T-helper 1 cell treated with Interleukin-12 subunit alpha and Interleukin-12 subunit beta and Interleukin-4 antibody, amounts not matched to agents 30 ng/mL and 1 ng/mL, for 36 hours (primary cell): ENCODE results near the gene ERICH6. TPM values are rescaled to one million over a fixed set of nuclear protein-coding genes. Genes with fewer than 3 reads are reported as not detected.

Experiments used
- intact Hi-C: fragments of 100-400 bp; cut with micrococcal nuclease; formaldehyde crosslinking; loops from one replicate; pipeline ENCODE4 v1.15.1; 2024
- total RNA-seq: library from RNA; stranded (reverse); gene quantifications from 2 replicates; pipeline ENCODE4 v1.2.3, GENCODE V29; 2022

Gene ERICH6
- total RNA-seq: not detected in 2 replicates

DNA sequence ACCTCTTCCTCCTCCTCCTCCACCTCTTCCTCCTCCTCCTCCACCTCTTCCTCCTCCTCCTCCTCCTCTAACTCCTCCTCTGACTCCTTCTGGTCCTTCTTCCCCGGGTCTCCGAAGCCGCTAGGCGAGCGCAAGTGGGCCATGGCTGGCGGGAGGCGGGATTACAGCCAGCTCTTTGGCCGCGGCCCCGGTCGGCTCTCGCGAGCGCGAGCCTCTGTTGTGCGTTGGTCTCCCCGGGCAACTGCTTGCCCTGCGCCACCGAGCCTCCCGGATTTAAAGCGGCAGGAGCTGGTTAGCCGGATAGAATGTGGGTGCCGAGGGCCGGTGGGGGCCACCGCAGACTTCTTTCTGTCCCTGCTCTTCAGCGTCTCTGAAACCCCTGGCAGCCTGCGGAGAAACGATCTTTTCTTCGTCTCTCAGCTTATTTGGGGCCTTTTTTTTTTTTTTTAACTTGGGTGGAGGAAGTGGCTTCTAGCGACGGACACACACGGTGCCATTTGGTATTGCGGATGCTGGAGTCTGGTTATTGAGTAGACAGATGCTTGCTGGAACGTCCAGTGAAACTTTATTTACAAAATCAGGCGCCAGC is at the start of gene ERICH6:
Gene ERICH6, minus strand, starts transcription at position 165 of the 589 bp plus-strand sequence. Its CDS starts 22 bp downstream, at position 143.
- intact Hi-C loops: loop anchor here (1.0 to 5.0 kb wide), 12 partner anchors 17 to 1617 kb away; partner anchors contain the start of genes EIF2A, HLTF, SELENOT and SERP1

DNA sequence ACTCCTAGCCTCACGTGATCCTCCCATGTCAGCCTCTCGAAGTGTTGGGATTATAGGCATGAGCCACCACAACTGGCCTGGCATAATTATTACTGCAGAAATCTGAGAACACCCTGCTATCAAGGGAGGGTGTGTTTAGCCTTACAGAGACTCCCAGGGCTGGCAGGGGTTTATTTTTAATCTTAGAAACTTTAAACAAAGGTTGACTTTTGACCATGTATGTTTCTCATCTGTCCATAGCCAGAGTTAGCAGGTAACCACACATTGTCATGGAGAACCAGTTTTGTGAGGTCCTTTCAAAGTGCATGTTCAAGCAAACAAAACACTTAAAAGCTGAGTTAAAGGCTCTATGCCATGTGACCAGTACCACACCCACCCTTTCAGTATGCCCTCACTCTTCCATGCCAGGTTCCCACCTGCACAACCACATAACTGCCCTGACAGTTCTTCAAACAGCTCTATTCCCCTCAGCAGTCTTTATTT is 48.1 kb upstream of the ERICH6 start:
- intact Hi-C loops: loop anchor here (1.0 kb wide), 2 partner anchors 8 to 13 kb away; no protein-coding TSS in a partner anchor

DNA sequence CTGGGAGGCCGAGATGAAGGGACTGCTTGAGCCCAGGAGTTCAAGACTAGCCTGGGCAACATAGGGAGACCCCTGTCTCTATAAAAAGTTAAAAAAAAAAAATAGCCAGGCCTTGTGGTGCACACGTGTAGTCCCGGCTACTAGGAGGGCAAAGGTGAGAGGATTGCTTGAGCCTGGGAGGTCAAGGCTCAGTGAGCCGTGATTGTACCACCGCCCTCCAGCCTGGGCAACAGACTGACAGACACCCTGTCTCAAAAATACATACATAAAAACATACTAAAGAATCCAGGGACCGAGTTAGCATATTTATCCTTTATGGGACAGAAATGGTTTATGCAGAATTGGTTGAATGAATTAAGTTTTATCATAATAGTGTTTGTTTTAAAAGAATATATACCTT is 45.5 kb upstream of the ERICH6 start:
- intact Hi-C loops: no loop called here

DNA sequence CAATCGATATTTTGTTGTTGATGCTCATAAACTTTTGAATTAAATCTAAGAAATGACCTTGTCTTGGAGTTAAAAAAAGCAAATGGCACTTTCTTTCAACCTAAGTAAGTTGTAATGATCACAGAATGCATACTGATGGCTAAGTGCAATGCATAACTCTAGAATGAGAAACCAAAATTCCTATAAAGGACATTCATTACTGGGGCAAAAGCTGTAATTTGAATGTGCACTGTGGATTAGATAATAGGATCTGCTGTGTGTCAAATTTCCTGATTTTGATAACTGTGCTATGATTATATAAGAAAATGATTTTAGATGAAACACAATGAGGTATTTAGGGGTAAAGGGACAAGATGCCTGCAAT is 44.9 kb upstream of the ERICH6 start:
- intact Hi-C loops: no loop called here

DNA sequence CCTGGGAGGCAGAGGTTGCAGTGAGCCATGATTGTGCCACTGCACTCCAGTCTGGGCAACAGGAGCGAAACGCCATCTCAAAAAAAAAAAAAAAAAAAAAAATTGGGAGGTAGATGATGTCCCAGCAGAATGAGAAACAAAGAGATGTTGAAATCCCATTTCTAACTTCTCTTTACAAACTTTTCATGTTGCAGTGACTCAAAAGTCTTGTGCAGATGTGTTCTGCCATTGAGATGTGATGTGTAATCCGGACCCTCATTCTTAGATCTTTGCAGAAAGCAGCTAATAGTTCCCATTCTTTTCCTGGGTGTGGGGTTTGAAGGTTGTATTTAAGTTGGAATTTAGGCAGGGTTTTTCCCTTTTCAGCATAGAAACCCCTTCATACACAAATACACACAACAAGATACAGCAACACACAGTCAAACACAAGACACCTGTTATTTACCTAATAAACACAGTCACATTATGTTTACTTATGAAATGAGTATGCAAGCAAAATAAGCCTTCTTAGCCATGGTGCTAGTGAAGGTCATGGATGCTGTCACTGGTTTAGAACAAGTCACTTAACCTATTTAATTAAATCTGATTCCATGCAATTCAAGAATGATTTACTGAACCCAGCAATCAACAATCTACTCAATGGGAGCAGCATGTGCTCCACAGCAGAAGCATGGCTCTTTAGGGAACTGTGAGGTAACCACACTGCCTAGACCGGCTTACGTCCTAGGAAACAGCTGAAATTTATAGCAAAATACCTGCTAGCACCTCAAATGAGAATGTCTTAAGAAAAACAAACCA is 44.4 kb upstream of the ERICH6 start:
- intact Hi-C loops: no loop called here

DNA sequence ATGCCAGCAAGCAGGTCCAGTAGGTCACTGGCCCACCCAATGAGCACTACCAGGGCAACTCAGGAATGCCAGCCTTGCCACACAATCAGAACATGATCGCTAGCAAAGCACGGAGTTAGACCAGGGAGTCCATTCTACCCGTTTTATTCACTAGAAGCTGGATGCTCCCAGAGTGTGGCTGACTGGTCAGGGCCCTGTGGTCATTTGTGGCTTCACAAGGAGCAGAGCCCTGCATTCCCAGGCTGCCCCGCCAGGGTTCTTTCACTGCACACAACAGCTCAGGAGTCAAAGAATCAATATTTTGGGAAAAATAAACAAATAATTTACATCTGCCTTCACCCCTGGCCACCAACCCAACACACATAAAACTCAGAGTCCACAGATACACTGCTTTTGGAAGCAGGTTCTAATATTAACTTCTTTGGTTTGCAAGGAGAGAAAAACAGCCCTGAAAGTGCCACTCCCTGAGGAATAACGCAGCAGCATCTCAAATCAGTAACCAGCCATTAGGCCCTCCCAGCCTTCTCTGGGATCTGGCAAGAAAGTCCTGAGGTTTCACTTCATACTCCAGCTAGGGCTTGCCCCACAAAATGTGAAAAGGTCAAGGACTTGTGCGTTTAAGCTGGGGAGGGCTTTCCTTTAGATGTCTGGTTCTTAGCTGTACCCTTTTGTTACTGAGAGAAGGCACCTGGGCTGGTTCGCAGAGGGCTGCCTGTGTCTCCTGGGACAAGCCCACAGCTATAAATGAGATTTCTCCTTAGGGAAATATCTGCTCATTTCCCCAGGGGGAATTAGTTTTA is 43.3 kb upstream of the ERICH6 start:
- intact Hi-C loops: no loop called here

DNA sequence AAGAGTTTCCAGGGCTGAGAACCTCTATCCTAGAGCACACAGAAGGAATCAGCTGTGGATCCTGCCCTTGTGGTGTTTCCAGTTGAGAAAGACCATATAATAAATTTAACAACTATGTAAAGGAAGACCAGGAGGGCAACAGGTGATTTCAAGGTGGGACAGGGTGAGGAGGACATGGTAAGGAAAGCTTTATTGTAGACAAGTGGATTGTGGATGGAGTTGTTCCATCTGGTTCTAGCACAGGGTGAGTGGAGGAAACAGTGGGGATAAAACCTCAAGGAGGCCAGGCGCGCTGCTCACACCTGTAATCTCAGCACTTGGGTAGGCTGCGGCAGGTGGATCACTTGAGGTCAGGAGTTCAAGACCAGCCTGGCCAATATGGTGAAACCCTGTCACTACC is 42.1 kb upstream of the ERICH6 start:
- intact Hi-C loops: no loop called here

DNA sequence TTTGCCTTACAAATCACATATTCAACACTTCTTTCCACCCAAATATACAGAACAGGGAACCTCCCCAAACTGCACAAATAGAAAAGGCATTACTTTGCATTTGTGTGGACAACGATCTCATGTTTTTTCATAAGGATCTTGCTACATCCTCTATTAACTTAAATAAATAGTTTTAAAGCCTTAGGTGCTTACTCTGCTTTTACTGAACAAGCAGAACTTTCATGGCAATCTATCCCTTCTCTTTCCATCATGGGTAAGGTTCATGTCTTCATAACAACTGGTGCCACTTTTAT is 41.1 kb upstream of the ERICH6 start:
- intact Hi-C loops: no loop called here

DNA sequence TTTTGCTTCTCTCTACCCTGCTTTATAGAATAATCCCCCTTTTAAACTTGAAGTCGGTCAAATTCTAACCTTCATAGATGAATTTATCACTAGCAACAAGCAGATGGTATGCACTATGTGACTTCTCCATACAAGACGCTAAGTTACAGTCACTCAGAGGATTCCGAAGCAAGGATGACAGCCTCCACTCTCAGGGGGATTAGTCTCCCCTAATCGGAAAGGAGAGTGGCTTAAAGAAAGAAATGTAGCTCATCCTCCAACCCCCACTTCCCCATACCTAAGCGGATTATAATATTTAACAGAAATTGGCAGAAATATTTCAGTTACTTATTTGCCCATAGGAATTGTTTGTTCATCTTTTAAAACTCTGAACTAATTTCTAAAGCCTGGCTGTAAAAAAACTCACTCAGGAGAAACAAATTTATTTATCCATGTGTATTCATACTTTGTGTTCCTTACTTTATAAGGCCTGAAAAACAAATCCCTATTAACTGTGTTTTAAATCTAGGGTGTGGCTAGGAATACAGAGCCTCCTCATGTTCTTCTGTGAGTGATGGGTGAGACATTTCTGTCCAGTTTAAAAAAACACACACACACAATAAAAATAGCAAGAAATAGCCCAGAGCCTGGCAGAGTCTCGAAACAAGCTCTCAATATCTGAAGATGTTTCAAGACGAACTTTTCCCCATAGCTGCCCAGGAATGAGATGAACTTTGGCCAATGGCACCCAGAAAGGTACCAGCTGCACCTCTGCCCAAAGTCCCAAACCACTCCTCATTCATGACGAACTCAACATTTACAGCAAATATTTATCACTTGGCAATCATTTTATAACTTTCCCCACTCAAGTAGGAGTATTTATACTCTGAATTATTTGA is 40.6 kb upstream of the ERICH6 start:
- intact Hi-C loops: no loop called here

DNA sequence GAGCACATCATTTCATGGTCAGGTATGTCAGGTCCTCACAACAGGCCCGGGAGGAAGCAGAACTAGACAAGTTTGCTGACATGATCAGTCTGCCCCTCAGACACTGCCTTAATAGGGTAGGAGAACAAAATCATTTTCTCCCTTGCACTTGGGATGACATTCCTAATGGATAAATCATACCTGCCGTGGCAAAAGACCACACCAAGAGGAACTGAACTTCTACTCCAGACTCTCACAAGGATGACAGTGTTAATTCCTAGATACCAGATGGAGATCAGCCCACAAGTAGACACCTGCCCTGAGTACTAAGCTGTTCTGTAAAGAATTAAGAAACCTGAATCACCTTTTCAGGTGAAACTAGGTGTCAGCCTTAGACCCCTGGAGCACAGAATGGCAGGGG is 39.8 kb upstream of the ERICH6 start:
- intact Hi-C loops: no loop called here

DNA sequence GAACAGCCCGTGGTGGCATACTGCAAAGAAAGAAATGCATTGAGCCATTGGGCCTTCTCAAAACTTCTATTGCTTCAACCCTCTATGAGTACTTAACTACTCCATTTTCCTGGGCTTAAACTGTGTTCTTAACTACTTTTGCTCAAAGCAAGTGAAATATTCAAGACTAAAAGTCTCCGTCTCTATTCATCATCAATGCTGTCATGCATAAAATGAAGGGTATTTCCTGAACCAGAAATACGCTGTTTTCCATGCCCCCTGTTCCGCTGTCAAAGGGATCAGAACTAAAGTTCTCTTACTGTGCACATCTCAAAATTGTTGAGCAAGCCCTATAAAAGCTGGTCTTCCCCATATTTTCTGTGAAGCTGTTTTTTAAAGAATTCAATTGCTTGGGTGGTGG is 39.0 kb upstream of the ERICH6 start:
- intact Hi-C loops: no loop called here

DNA sequence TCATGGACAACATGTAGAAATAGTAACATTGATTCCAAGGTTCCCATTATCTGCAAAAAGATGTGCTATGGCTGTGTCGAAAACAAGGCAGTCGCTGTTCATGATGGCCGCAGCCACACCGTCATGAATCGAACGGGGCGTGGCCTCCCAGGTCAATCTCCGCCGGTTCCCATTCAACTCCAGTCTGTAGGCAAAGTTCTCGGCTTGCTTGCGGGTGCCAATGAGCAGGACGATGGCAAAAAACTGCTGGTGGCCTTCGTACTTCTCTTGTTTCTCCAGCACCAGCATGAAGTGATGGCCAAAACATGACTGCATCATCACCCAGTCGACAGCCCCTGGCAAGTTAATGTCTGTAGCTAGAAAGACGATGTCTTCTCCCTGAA is 38.4 kb upstream of the ERICH6 start:
- intact Hi-C loops: no loop called here

DNA sequence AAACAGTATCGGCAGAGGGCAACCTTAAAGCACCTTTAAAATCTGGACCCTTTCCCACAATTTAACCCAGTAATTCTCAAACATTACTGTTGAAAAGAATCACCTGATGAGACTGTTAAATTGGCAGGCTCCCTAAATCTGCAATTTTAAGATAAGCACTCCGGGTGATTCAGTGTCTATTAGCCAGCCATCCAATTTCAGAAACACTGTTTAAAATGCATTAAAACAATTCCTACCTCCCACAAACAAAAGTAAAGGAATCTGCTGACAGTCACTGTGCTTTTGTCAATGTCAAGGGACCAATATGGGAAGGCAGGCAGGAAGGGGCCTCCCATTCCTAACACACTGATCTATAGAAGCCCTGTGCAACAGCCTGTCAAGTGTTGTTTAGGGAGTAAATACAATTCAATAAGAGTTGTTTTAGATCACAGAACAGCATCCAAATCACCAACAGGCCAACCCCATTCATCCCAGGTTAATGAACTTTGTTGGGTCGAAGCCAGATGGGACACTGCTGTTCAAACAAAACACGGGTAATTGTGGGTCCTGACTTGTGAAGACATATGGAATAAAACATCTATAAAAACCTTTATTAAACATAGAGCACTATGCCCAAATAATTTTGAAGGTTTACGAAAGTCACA is 37.9 kb upstream of the ERICH6 start:
- intact Hi-C loops: no loop called here

DNA sequence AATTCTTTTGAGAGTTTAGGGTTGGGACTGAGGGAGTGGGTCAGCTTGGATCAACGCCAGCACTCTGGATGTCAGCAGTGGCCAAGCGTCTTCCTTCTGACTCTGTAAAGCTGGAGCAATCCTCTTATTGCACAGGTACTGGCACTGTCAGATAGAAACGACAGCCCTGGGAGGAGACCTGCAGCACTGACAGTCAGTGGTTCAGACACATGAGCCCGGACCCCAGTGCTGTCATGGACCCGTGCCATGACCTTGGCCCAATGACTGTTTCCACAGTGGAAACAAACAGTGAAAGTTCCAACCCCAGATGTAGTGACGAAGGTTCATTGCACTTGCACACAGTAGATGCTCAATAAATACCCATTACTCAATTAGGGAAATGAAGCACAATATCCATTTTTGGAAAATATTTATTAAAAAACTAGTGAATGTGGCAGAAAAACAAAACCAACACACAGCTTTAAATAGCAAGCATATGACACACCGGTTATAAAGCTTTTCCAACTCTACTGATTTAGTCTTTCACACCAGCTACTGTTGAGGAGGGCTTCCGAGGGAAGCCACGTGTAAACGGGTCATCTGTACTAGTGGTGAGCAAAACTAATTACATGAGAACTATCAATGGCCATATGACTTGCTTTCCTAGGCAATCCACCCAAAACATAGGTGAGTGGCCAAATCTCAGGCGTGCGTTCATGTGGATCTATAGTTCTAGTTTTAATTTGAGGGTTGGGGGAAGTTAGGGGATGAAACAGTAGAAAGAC is 37.2 kb upstream of the ERICH6 start:
- intact Hi-C loops: no loop called here

DNA sequence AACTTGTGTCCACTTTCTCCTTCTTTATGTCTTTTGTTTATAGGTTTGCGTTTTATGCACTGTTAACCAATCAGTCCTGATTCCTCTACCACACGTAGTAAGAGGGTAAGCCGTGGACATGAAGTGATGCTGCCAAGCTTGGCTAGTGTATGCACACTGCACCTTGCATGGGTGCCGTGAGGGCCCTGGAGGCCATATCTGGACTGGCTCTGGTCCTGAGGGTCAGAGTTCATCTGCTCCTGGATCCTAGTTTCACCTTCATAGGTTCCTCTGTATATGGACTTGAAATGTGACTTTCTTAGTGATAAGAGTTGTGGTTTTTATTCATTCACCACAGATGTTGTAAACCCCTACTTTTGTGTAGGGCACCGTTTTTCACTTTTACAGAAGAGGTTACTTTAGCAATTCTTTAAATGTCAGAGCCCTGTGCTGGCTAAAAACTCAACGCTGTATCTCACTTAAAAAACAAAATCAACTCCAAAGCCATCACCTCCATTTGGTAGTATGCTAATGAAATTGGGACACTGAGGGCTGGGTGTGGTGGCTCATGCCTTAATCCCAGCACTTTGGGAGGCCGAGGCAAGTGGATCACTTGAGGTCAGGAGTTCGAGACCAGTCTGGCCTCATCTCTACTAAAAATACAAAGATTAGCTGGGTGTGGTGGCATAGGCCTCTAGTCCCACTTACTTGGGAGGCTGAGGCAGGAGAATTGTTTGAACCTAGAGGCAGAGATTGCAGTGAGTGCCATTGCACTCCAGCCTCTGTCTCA is 36.3 kb upstream of the ERICH6 start:
- intact Hi-C loops: loop anchor here (1.0 kb wide), 4 partner anchors 11 to 44 kb away; no protein-coding TSS in a partner anchor

DNA sequence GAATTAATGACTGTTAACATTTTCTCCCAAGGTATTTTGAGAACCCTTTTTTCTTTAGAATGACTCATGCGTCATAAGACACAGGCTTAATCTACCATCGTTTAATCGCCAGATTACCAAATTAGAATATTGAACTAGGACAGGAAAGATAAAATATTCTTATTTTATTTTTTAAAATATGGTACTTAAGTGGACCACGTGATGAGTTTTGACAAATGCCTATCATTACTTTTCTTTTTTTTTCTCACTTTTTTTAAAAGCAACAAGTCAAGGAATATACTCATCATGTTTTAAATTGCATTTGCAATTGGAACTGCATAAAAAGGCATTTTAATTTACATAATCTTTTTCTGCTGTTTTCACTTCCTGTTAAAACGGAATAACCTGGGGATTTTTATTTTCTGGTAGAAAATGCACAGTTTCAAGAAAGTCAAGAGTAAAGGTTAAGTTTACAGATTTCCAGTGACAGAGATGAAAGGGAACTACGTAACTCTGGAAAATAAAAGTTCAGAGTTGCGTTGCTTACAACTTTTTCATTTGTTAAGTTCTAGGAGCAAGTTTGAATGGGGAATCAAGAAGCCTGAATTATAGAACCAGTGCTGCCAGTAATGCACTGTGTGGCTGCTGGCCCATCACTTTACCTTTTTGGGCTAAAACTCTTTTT is 35.6 kb upstream of the ERICH6 start:
- intact Hi-C loops: loop anchor here (1.0 kb wide), 4 partner anchors 12 to 45 kb away; no protein-coding TSS in a partner anchor

DNA sequence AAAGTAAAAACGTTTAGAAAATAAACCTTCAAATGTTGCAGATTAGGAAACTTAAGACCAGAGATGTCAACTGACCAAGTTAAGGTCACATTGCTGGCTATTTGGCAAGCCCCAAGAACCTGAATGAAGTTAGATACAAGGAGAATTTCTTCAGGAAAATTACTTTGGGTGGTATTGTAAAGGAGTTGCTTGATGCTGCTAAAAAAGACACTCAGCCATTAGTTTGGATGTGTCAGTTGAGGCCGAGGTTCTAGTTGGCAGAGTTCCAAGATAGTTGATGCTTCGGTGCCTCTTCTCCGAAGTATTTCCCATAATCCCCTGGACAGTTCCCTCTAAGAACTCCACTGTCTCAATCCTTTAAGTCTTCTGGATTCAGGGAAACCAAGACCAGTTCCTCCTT is 35.0 kb upstream of the ERICH6 start:
- intact Hi-C loops: loop anchor here (1.0 kb wide), 4 partner anchors 13 to 46 kb away; no protein-coding TSS in a partner anchor

DNA sequence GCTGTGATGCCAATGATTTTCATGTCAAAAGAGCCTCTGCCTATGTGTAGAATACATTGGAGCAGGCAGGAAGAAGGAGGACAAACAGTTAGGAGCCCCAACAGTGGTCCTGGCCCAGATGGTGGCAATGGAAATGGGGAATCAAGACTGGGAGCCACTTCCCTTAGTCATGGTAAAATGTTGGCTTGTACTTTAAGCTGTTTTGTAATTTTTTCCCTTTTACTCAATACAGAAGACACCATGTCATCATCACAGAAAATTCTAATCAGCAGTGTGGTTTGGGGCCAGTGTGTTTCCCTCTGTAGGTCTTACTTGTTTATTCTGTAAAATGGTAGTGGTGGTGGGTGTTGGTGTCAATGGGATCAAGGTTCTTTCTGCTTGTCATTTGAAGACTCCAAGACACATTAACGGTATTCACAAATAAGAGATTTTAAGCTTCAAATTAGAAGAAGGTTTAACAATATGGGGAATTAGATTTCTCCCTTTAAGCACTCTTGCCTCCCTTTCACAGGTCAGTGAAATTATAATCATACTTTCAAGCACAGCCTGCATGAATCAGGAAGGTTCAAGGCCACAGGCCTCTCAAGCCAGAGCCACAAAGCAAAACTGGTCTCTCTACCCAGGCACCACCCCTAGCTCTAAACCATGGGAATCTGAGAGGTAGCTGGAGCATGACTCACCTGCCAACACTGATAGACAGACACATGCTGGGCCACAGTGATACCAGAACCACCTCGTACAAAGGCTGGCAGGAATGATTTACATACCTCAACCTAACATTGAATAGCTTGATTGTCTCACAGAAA is 34.4 kb upstream of the ERICH6 start:
- intact Hi-C loops: no loop called here
